ENCODE data around the gene AURKA.
"Not testable (repeated sequence)": the region's sequence is repeated elsewhere in the genome, so short reads cannot be mapped to it uniquely, and the experiment has no call there.

Gene AURKA

DNA sequence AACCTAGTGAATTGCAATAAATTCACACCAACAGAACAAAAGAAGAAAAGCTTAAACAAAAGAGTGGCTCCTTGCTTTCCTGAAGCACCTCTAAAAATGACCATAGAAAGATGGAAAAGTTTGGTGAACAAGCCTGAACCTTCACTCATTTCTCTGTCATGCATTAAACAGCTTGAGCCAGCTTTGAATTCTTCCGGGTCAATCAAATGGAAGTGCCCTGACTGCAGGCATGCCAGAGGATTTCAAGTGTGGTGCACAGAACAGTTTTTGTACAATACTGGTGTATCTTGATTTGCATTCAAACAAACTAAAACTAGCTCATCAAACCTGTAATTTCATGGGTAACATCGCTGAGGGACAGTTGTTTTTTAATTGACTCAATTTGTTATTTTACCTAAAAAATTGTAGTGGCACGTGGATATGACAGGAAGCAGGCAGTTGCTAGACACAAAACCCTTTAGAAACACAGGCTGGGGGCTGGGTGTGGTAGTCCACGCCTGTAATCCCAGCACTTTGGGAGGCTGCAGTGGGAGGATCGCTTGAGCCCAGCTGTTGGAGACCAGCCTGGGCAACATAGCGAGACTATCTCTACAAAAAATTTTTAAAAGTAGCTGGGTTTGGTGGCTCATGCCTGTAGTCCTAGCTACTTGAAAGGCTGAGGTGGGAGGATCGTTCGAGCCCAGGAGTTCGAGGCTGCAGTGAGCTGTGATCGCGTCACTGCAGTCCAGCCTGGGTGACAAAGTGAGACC lies 29.1 kb upstream of the AURKA start:
- DNase-seq (ENCODE audit: low read depth) = no peak

DNA sequence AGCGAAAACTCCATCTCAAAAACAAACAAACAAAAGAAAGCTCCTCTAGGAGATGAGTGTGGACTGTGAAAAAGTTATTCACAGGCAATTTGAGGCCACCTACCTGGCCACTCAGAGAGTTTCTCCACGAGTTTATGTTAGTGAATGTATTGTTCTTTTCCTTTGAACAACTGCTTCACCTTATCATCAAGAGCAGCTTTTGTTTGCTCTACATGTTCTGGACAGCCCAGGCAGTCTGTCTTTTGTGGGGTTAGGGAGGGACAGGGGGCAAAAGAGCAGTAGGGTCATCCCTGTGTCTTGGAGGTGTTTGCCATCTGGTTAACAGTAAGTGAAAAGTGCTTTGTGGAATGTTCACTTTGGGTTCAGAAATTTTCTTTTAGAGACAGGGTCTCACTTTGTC lies 28.0 kb upstream of the AURKA start:
- no peak for DNase-seq (ENCODE audit: low read depth)

DNA sequence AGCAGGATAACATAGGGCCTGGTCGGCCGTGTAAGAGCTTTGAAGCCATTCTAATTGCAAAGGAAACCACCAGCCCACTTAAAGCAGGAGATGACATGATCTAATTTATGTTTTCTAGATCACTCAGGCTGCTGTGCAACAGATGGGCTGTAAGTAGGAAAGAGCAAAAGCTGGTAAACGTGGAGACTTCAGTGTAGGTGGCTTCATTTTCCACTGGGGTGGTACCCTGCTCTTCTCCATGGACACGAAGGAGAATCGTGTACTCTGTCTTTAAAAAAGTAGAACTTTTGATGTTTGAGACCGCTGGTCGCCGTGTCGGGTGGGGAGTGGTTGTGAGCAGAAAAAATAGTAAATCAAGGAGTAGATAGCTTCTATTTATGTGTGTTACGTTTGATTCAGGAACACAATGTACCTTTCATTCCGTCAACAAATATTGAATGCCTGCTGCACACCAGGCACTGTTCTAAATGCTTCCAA lies 26.4 kb upstream of the AURKA start:
- DNase-seq (ENCODE audit: low read depth) = no peak

DNA sequence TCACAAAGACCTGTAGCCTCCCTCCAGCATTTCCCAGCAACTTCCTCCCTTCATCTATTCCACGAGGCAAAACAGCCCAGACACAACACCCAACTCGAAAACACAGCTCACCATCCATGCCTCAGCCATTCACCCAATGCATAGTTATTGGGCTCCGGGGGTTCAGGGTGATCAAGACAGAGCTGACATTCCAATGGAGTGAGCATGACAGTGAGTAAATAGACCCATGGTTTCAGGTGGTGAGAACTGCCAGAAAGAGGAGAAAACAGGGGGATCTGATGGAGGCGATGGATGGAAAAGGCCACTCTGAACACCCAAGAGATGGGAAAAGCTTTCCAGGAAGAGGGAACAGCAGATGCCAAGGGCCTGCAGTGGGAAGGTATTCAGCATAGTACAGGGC lies 25.9 kb upstream of the AURKA start:
- no peak for DNase-seq (ENCODE audit: low read depth)

DNA sequence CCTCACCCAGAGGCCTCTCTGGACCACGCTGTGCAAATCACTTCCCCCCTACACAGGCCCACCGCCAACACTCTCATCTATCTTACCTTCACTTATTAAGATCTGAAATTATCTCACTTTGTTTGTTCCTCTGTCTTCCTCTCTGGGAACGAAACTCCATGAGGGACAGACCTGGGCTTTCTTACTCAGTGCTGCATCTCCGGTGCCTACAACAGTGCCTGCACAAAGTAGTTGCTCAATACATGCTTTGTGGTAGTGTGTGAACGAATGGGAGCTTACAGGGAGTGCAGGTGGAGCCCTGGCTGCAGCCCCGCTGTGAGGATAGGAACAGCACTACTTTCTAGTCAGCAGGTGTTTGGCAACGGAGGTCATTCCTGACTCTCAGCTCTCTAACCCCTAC lies 25.4 kb upstream of the AURKA start:
- DNase-seq (ENCODE audit: low read depth) = no peak

DNA sequence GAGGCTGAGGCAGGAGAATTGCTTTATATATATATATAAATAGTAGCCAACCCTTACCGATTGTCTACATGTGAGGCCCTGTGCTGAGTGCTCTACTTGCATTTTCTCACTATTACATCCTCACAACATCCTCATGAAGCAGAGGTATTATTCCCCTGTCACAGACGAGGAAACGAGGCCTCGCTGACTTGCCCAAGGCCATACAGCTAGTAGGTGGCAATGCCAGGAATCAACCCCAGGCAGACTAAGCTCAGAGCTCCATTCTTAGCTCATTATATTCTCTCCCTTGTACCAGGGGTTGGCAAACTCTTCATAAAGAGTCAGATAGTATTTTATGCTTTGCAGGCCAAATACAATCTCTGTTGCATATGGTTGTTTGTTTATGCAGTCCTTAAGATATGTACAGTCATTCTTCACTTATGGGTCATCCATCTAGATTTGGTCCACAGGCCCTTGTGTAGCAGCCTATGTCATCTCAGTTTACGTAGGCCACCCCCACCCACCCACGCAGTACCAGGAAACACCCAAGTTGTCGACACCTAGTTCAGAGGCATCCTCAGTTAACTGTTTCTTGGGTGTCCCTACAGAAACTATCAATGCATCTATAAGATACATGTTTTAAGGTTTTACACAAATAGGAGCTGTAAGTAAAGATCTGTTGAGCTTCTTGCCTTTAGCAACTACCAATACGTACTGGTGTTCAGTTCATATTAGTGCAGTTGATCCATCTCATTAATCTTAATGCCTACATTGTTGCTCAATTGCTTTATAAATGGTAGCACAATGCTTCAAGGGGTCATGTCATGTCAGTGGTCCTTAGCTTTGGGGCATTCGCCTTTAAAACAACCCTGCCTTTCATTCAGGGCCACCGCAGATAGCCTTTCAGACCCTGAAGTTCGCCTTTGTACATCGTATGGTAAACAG lies 23.1 kb upstream of the AURKA start:
- DNase-seq (ENCODE audit: low read depth) = no peak

DNA sequence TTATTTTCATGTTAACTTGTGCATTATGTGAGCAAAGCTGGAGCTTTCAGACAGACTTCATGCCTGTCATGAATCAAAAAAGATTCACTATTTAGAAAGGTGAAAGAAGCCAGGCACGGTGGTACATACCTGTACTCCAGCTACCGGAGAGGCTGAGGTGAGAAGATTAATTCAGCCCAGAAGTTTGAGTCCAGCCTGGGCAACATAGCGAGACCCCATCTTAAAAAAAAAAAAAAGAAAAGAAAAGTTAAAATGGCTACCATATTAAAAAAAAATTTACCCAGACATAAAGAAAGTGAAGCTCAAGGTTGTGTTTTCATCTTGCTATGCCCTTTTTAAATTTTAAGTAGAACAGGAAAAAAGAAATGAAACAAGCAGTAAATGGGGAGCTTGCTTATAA lies 20.9 kb upstream of the AURKA start:
- no peak for DNase-seq (ENCODE audit: low read depth)

DNA sequence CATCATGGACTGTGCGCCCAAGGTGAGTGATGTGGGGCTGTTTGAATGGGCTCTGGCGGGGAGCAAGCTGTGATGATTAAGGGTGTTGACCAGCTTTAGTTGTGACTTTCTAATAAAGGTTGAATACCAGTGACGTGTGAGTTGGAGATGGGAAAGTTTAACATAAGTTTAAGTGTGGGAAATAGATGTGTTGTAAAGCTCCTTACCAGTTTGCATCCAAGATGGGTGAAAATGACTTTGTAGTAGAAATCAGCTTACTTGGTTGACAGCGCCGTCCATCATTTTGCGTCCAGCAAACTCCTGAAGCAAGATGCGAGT lies 20.4 kb upstream of the AURKA start:
- DNase-seq (ENCODE audit: low read depth) = no peak

DNA sequence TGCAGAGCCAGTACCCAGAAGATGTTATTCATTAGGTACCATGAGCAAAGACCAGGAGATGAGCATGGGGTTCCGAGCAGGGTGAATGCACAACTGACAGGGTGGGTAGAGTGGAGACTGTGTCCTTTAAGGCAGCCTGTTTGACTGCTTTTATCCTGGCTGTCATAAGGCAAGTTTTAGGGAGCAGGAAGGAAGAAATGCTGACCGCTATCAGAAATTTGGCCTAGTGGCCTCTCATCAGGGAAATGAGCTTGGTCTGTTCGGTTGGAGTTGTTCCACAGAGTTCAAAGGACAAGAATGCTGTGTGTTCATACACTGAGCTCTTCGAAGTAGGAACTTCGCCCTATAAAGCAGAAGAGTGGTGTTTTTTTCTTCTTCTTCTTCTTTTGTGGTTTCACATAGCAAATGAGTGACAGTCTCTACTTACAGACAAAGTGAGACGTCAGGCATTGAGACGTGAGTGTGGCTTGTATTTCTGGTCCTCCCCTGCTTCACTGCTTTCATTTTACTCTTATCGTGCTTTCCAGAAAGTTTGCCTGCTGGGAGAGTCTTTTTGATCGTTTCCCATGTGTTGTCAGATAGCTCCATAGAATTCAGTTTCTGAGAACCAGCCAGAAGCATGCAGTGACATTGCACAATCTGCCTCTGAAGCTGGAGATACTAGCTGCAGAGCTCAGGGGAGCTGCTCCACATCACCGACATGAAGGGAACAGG lies 19.9 kb upstream of the AURKA start, which contains the start of gene CASS4:
TSS of gene CASS4 (plus strand) at position 502 of the 714 bp plus-strand sequence. CDS start at position 701, 199 bp downstream.
- peak; percentile 82 for DNase-seq (ENCODE audit: low read depth)

DNA sequence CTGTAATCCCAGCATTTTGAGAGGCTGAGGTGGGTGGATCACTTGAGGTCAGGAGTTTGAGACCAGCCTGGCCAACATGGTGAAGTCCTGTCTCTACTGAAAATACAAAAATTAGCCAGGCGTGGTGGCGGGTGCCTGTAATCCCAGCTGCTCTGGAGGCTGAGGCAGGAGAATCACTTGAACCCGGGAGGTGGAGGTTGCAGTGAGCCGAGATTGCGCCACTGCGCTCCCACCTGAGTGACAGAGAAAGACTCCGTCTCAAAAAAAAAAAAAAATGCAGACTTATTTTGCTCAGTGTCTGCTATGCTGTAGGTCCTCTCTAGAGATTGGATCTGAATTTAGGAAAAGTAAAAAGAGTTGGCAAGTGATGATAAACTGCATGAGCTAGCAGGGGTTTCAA lies 19.3 kb upstream of the AURKA start:
- DNase-seq (ENCODE audit: low read depth) = not testable (repeated sequence)

DNA sequence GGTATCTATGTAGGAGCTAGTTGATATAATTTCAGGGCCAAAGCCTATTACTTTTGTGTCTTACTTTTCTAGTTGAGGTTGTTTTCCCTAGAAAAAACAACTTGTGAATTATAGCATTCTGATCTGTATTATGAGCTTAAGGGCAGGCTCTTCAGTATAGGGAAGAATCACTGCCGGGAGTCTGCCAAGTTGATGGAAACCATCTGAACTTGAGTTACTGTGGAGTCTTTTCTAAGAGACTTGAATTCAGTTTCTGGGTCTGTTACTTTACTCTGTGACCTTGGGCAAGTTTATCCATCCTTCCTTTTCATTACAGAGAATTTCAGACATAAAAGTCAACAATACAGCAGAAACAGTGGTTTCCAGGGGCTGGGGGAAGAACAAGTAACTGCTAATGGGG lies 17.9 kb upstream of the AURKA start:
- DNase-seq (ENCODE audit: low read depth) = no peak

DNA sequence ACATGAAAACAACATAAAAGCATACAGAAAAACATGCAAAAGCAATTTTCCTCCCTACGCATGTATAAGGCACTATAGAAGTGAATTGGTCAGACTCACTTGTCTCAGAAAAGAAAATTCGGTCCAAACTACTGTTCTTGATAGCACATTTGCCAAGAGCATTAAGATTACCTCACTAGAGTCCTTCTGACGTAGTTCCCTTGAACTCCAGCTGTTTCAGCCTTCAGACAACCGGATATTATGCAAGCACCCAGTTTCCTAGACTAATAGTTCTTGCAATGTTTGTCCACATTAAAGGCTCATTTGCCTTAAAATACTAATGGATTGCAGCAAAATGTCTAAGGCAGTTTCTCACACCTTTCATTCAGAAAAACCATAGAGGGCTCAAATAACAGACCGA lies 17.5 kb upstream of the AURKA start:
- DNase-seq (ENCODE audit: low read depth) = no peak

DNA sequence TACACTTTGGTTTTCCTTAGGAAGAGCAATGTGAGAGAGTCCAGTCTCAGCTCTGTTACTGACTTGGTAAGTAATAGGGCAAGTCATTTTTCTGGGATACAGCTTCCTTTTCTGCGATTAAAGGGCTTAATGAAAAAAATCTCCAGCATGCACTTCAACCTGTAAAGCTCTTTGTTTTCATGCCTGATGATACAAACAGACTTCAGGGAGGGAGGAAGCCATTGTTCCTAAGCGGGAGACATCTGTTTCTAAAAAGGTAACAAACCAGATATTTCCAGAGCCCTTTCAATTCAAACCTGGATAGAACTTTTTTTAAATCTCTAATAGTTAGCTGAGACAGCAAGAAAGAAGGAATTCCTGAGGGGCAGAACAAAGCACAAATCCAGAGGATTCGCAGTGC lies 14.9 kb upstream of the AURKA start:
- DNase-seq (ENCODE audit: low read depth) = no peak

DNA sequence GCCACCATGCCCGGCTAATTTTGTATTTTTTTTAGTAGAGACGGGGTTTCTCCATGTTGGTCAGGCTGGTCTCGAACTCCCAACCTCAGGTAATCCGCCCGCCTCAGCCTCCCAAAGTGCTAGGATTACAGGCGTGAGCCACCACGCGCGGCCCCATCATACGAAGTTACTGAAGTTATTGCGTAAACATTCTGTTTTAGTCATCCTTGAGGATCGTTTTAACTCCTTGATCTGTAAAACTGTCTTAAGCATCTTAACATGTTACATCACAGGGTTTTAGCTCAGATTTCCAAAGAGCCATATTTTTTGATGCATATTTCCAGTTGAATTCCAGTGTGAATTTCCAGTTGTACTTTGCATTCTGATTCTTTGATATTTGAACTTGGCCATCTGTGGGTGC lies 13.3 kb upstream of the AURKA start:
- not testable (repeated sequence) for DNase-seq (ENCODE audit: low read depth)

DNA sequence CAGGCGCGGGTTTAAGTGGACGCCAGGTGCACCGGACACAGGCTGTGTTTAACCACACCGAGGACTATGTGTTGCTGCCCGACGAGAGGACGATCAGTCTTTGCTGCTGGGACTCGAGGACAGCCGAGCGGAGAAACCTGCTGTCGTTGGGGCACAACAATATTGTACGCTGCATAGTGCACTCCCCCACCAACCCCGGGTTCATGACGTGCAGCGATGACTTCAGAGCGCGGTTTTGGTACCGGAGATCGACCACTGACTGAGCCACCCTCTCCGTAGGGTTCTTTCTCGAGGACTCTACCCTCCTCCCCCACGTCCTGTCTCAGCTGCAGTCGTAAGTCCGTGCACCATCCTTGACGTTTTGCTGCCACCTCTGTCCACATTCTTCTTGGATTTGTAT lies 11.4 kb upstream of the AURKA start:
- no peak for DNase-seq (ENCODE audit: low read depth)

DNA sequence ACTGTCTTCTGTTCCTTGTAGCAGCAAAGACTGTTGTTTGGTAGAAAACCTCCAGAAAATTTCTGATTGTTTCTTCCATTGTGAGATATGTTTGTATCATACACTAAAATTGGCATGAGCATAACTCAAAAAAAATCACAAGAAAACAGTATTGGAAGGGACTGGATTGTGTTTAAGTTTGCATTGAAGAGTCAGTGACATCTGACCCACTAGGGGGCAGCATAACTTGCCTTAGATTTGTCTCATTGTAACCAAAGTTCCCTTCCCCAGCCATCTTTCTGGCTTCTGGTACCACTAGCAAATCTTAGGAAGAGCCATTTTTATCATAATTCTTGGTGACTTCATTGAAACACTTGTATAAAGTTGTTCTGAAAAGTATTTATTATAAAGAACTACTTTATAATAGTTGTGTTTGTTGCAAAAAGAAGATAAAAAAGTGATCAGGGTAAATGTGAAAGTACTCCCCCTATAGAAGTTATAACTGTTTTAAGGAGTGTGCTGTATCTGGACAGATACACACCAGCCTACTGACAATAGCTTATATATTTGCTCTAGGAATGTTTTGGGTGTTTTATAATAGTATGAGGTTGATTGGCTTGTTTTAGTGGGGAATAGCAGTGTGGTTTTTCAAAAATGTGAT lies 8.1 kb upstream of the AURKA start:
- DNase-seq (ENCODE audit: low read depth) = no peak

DNA sequence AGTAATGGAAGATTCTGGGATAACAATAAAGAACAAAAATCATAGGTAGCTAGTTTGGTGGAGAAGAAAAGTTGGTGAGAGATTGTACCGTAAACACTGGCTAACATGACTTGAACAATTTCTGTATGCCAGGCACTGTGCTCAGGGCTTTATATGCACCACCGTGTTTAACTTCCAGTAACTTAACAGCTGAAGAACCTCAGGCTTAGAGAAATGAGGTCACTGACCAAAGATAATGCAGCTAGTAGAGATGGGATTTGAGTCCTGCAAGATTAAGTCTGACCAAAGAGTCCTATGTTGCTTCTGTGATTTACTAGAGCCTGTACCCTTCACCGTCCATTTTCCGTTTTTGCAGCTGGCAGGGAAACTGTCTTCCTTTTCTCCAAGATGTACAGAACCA lies 3.2 kb upstream of the AURKA start:
- DNase-seq (ENCODE audit: low read depth) = no peak

DNA sequence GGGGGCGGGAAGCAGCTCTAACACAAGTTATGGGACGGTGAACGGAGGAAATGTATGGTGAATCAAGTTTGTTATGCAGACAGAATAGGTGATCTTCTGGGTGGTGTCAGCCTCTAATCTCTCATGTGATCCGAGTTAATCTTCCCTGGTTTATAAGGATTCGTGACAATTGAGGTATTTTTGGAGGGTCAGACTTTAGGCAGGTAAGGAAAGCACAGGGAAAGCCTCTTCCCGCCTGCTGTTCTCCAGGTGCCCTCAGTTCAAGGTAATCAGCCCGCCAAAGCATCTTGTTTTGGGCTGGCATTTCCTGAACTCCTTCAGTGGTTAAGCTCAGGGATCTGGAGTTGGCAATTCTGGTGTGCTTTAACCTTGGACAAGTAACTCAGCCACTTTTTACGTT lies 1.6 kb upstream of the AURKA start:
- DNase-seq (ENCODE audit: low read depth) = no peak

DNA sequence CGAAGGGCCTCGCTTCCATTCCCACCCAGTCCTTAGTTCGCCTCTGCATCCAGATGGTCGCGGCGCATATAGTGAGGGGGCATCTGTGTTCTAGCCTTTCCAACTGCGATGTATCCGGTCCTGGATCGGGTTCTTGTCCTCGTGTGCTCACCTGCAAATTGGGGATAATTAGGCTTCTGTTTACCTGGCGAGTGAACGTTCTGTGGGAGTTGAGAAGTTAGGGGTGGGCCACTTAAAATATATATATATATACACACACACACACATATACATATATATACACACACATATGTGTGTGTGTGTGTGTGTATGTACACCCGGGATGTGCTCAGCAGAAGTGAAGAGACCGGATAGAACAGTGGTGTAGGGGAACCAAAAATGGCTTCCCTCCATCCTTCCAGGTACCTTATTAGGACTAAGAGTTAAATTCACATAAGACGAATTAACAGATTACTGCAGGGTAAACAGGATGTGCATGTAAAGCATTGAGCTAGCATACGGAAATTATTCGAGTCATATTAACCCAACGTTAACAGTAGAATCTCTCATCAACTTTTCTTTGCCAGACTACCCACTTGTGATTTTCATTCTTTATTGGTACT lies 967 bp upstream of the AURKA start:
- DNase-seq (ENCODE audit: low read depth) = no peak

DNA sequence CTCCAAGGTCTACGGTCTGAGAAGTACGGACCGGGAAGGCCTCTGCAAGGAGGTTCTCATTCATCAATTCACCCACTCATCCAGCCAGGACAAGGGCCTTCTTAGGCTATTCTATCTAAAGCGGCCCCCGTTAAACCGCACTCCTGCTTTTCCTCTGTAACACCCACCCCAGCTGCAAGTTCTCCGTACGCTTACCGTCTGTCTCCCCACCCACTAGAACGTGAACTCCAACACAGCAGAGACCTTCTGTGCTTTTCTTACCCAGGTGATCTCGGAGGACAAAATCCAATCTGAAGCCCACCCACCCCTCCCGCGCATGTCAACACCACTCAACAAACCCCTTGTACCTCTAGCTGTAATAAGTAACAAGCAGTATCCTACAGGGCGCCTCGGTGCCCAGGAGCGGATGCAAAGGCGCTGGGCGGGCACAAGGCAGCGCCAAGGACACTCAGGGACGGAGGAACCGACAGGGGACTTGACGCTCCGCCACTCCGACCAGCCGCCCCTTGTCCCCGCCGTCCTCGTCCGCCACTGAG lies 351 bp downstream of the AURKA start:
- DNase-seq (ENCODE audit: low read depth) = no peak

DNA sequence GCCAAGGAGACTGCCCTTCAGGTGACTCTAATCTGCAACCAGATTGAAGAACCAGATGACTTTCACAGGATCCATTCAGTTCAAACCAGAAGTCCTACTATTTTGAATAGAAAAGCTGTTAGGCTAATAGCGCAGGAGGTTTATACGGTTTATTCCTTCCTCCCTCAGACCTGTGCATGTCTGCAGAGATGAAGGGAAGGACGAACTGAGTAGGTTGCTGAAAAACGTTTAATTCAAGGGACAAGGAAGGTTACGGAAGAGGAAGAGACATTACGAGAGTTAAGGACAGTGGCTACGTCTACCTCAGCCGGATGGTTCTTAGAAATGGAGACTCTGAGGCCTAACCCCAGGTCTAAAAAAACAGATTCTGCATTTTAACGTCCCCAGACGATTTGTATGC lies 978 bp downstream of the AURKA start:
- DNase-seq (ENCODE audit: low read depth) = no peak

DNA sequence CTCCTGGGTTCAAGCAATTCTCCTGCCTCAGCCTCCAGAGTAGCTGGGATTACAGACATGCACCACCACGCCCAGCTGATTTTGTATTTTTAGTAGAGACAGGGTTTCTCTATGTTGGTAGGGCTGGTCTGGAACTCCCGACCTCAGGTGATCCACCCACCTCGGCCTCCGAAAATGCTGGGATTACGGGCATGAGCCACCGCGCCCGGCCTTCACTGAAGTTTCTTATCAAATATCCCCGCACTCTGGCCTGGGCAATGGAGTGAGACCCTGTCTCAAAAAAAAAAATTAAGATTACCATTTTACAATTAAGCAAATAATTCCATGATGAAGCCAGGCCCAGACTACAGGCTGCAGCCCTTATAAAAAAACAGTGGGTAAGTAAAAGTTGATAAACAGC lies 1.6 kb downstream of the AURKA start:
- DNase-seq (ENCODE audit: low read depth) = not testable (repeated sequence)

All from CMK (cell line).